Measurements from ENCODE around the gene BRIP1.
"Not testable (repeated sequence)": the region's sequence is repeated elsewhere in the genome, so short reads cannot be mapped to it uniquely, and the experiment has no call there.

Gene BRIP1

DNA sequence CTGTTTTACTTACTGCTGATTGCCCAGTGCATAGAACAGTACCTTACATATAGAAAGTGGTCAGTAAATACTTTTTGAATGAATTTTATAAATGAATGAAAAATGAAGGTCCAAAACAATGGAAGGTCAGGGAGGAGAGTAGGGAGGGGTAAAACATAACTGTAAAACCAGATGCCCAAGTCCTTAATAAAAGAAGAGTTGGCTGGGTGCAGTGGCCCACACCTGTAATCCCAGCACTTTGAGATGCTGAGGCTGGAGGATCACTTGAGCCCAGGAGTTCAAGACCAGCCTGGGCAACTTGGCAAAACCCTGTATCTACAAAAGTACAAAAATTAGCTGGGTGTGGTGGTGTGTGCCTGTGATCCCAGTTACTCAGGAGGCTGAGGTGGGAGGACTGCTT is 108.2 kb downstream of the BRIP1 start:
- DNase-seq, result no peak

DNA sequence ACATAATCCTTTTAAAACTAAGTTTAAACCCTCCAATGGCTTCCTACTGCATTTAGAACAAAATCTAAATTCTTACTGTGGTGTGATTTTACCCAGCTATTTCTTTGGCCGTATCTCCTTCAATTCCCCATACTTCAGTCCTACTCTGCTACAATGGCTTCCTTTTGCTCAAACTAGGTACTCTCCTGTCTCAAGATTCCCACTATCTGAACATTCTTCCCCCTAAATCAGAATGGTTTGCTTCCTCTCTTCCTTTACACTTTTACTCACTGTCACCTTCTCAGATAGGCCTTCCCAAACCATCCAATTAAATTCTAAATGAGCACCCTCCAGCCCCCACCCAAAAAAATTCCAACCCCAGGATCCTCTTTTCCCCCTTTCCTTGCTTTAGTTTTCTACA is 109.2 kb downstream of the BRIP1 start:
- no peak for DNase-seq

GRCh38 chr17:61753696-61754095 is 109.6 kb downstream of the BRIP1 start:
- DNase-seq, result no peak

GRCh38 chr17:61750656-61751055 is 112.7 kb downstream of the BRIP1 start:
- DNase-seq, result no peak

- DNase-seq, result no peak
Measured at GRCh38 chr17:61749823-61750404, 113.4 kb downstream of the BRIP1 start.

GRCh38 chr17:61746248-61746985 is 116.9 kb downstream of the BRIP1 start:
- DNase-seq, result no peak

DNA sequence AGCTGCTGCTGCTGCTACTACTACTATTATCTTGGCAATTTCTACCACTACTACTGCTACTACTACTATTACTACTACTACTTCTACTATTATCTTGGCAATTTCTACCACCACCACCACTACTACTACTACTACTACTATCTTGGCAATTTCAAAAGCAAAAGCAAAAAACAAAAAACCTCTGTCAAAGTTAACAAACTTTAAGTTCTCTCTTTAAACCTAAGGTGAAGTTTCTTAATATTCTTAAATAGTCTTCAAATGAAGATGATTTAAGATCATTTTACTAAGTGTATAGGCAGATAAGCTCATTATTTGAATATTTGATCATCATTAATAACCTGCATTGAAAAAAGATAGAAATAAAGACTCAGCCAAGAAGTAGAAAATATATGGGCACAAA is 118.5 kb downstream of the BRIP1 start:
- no peak for DNase-seq

DNA sequence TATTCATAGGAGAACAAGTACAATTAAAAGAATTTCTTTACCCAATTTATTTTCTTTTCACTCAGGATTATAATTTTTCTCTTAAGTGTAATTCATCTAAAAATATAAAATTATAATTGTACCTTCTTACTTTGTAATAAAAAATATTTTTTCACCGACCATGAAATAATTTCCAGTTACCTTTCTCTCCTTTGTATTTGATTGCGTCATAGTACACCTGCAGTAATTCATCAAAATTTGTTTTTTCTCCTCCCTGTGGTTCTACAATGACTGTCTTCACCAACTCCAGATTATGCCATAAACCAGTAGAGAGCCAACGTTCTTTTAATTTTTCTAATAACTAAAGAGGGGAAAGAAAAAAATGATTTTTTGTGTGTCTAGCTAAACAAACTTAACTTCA is 119.1 kb downstream of the BRIP1 start:
- no peak for DNase-seq

GRCh38 chr17:61743766-61744165 is 119.6 kb downstream of the BRIP1 start:
- no peak for DNase-seq

DNA sequence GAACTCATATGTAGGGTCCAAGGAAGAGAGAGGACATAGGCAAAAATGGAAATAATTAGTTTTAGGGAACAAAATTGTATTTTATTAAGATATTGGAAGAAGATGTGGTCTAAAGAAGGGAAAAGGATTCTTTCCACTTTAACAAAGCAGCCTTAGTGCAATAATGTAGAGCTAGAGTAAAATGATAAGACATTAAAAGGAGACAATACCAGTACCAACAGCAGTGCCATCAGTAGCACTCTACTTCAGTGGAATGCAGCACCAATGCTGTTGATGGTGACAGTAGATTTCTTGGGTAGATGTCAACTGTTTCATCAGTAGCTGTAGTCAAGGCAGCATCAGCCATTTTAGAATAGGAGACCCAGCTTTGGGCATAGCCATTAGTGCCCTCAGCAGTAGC is 124.3 kb downstream of the BRIP1 start:
- no peak for DNase-seq

DNA sequence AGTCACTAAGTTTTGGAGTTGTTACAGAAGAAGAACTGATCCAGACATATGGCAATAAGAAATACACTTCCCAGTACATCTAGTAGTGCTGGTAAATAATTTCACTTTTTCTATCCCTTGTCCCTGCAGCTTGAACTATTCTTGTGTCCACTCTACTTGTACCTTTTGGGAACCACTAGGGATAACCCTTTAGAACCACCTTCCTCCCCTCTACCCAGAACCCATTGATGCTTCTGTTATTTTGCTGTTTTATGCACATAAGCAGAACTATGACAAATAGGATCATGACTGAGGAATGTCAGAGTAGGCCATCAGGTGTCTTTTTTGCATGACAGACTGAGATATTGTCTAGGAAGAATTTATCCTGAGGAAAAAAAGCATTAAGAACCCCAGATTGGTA is 125.1 kb downstream of the BRIP1 start:
- no peak for DNase-seq

DNA sequence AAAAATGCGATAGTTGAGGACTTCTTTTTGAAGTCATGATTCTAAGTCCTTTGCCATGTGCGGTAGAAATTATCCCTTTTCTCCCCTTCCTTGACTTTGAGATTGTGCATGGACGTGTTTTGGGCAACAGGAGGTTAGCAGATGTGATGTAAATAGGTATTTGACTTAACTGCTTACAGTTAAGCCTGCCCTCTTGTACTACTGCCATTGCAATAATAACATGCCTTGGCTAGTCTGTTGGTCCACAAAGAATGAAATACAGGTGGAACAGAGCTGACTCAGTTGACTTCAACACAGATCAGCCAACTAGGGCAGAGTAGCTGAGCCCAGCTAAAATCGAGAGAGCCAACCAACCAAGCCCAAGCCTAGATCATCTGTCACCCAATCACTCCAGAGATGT is 125.5 kb downstream of the BRIP1 start:
- DNase-seq, result no peak

DNA sequence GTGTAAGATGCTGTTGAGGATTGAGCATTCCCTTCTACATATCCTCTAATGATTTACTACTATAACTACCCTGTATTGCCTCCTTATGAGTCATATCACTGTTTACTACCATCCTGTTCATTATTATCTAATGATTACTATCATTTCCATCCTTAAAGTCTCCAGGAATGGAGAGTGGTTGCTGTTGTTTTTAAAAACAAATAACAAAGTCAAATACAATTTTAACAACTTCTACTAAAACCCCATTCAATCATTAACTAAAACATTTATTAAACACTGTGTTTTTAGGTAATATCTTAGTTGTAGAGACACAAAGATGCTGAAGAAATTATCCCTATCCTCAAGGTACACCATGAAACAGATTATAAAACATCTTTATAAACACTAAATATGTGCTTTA is 126.9 kb downstream of the BRIP1 start:
- DNase-seq, result no peak

GRCh38 chr17:61735807-61736206 is 127.5 kb downstream of the BRIP1 start:
- DNase-seq, result no peak

DNA sequence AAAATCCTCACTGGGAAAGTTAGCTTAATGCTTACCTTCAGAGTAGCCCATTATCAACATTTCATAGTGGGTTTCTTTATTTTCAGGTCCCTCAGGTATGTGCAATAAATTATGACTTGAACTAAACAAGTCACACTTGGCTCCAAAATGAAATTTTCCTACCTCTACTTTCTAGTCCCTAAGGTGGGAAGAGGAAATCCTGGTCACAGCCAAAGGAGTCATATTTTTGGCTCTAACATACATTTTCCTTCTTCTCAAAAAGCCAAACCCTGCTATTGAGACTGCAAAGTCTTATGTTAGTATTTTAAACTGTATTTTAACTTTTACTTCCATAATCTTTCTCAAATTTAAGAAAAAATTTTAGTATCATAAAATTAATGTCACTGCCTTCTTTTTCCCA is 128.9 kb downstream of the BRIP1 start:
- no peak for DNase-seq

DNA sequence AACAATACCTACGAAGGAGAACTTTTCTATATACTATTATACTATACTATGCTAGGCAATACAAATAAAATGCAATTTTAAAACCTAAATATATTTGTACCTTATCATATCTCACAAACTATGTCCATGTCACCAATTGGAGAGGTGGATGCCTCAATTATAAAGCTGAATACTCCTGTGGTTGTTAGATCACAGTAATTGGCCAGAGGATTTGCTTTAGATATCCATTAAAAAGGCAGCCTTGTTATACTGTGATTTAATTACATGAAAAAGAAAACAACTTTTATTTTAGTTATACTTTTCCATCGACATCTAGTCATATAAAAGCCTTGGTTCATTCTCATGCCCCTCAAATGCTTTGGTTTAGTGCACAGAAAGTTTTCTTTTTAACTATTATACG is 129.3 kb downstream of the BRIP1 start:
- no peak for DNase-seq

DNA sequence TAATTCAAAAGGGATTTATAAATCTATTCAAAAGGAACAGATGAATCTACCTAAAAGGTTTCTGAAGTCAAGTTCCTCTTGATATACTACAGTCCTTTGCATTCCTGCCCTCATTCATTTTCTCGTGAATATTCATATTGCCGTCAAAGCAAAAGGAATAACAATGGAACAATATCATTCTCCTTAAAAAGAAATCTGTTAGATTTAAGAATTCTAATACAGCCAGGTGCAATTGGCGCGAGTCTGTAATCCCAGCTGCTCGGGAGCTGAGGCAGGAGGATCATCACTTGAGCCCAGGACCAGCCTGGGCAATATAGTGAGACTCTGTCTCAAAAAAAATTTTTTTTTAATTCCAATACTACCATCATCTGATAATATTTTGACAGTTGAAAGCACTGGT is 130.3 kb downstream of the BRIP1 start:
- DNase-seq, result no peak

DNA sequence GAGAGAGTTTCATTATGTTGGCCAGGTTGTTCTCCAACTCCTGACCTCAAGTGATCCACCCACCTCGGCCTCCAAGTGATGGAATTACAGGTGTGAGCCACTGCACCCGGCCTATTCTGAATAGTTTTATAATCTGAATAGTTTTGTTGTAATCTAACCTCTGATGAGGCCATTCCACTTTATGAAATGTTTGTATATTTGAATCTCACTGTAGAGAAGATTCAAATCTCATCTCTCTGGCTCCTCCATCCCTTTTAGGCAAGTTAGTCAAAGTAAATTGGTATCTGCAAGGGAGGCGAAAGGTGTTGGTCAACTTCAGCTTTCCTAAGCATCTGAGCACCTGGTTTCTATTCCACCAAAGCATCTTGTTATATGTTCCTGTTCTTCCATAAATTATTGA is 131.2 kb downstream of the BRIP1 start:
- DNase-seq, result no peak

DNA sequence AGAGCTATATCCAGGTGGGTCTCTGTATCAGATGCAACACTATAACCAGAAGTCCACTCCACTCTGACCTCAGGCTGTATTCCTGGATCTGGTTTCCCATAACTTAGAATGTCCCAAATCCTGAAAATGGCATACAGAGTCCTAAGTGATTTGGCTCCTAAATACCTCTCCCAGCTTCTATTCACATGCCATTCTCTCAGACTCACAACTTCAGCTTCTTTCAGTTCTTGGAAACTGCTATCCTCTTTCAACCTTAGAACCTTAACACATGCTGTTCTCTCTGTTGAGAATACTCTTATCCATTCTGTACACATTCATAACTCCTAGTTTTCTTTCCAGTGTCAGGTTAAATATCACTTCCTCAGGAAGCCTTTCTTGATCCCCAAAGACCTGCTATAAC is 132.0 kb downstream of the BRIP1 start:
- DNase-seq, result no peak

GRCh38 chr17:61729690-61730268 is 133.5 kb downstream of the BRIP1 start:
- no peak for DNase-seq

DNA sequence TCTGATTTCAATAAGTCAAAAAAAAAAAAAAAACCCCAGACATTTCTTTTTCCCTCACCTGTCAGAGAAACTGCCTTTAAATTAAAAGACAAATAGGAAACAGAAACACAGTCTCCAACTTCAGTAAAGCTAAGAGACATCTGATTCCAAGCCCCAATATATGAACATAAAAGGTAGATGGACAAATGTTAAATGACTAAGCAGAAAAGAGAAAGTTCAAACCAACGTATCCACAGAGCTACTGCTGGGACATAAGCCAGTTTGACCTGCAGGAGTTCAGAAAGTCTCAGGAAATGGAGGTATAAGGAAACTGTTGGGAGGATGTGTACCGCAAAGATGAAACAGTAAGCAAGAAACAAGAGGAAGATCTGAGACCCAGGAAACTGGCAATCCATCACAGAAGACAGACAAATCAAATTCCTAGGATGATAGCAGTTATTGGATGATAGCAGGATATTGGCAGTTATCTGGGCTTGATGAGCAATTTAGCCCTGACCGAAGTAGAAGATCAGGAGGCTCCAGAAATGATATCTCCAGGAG is 135.0 kb downstream of the BRIP1 start:
- no peak for DNase-seq

DNA sequence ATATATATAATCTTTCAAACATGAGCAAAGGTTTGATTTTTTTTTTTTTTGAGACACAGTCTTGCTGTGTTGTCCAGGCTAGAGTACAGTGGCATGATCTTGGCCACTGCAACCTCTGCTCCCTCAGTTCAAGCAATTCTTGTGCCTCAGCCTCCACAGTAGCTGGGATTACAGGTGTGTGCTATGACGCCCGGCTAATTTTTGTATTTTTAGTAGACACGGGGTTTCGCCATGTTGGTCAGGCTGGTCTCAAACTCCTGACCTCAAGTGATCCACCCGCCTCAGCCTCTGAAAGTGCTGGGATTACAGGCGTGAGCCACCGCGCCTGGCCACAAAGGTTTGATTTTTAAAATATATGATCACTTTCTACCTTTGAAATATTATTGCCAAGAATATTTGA is 135.5 kb downstream of the BRIP1 start:
- DNase-seq, result not testable (repeated sequence)

DNA sequence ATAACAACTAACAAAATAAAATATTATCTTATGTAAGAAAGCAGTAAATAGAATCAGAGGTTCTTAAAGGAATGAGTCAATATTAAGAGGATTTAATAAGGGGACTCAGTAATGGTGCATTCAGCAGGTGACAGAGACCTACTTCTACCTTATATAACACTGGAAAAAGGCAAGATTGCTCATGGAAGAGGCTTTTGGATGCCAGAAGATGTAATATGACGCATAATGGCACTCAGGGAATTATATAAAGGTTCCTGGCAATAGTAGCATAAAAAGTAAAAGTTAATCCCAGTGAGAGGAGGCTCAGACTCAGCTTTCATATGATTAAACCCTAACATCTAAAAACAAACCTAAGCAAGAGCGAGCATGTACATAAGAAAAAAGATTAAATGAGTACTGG is 136.4 kb downstream of the BRIP1 start:
- DNase-seq, result no peak

DNA sequence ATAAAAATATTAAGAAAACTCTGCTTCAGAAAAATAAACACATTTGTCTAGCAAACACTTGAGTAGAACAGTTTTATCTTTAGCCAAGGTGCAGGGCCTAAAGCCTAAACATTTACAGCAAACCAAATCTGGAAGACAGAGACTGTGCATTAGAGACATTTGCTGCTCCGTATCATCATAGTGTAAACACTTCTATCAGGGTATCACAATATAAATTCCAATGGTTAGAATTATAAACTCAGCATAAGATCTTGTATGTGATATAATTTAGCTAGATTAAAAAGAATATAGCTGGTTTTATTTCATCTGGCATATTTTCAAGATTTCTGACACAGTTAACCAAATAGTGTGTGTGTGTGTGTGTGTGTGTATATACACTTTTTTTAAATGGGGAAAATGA is 138.6 kb downstream of the BRIP1 start:
- DNase-seq, result no peak

- no peak for DNase-seq
Measured at GRCh38 chr17:61723914-61724313, 139.4 kb downstream of the BRIP1 start.

All from stimulated activated CD4-positive, alpha-beta T cell treated with anti-CD3 and anti-CD28 coated beads, Interleukin-12 subunit alpha, Interleukin-12 subunit beta, amount 100 ng/mL, for 4 hours (primary cell).